GM12865 (cell line): ENCODE results near the gene FCHSD1.
A peak's percentile ranks its signal among the peaks of the same experiment; 100 is the strongest.

Source experiments
- DNase-seq: peaks from one replicate; pipeline ENCODE4 v3.0.0; 2010; ENCODE audit warnings: low read depth
- H3K4me3 ChIP-seq: 2 replicates; pipeline ENCODE4 v1.5.1; 2011; ENCODE audit warnings: mild to moderate bottlenecking, low read depth, low read length, control low read depth
- CTCF ChIP-seq: IDR thresholded peaks from 2 replicates; pipeline ENCODE4 v1.5.1; 2011; ENCODE audit warnings: low read length, control low read depth, low read depth, inconsistent platforms; ENCODE audit not compliant: insufficient read depth; ENCODE audit errors: missing control alignments

The FCHSD1 gene

GRCh38 chr5:141672841-141673813, 21.9 kb upstream of the FCHSD1 start:
- DNase-seq = no peak
- H3K4me3 ChIP-seq = no peak overlapping the region
- TF ChIP-seq CTCF = no peak

- H3K4me3 ChIP-seq = no peak overlapping the region
- no peak for TF ChIP-seq CTCF
- DNase-seq = no peak
These were observed 21.0 kb upstream of the FCHSD1 start for GRCh38 chr5:141672071-141672840.

GRCh38 chr5:141669520-141669919, 18.3 kb upstream of the FCHSD1 start:
- DNase-seq = no peak
- H3K4me3 ChIP-seq = no peak overlapping the region
- peak; percentile 19 for TF ChIP-seq CTCF

GRCh38 chr5:141668601-141669265, 17.5 kb upstream of the FCHSD1 start:
- no peak for DNase-seq
- no peak overlapping the region for H3K4me3 ChIP-seq
- no peak for TF ChIP-seq CTCF

GRCh38 chr5:141665995-141666940, 15.1 kb upstream of the FCHSD1 start:
- DNase-seq = no peak
- TF ChIP-seq CTCF = no peak

GRCh38 chr5:141664733-141665461, 13.7 kb upstream of the FCHSD1 start:
- peak; percentile 80 for DNase-seq
- H3K4me3 ChIP-seq = no peak overlapping the region
- peak; percentile 97 for TF ChIP-seq CTCF

More at GRCh38 chr5:141665995-141666940, 15.1 kb upstream of the FCHSD1 start:
- H3K4me3 ChIP-seq = no peak overlapping the region
